ENCODE measurements around the gene OR2S2. TPM values are rescaled to one million over a fixed set of nuclear protein-coding genes. Genes with fewer than 3 reads are reported as not detected.

Gene OR2S2
- total RNA-seq (2014; rRNA removed; shearing (Covaris generic)) (0.11 TPM in 1 of 2 replicates, not detected in the other), polyA plus RNA-seq (2016; fragmentation: Nextera tagmentation; extraction: Ambion mirVana) (0.30 and 0.67 TPM in 2 replicates)

- DNase-seq, result no peak
- no peaks in the 10 kb centered on the region for H3K9me3 ChIP-seq (ENCODE audit: low read depth)
- H3K36me3 ChIP-seq (ENCODE audit: low read depth), result no peaks in the 10 kb centered on the region
- 81 to 82% methylated on average over 5 of the region's 5 CpGs for WGBS, 2 experiments (ENCODE audit: low coverage in 1 of 2, low lambda C conversion rate in 2 of 2, missing lambda C conversion rate in 2 of 2)
- H3K4me3 ChIP-seq, result no peak within 1 kb of the TSS
- no peak within 1 kb of the TSS for H3K9ac ChIP-seq
- no peaks in the 10 kb centered on the region for H3K9me2 ChIP-seq (ENCODE audit: insufficient read depth)
- no peak within 1 kb of the TSS for H2AFZ ChIP-seq
- TF ChIP-seq EZH2phosphoT487 (IDR thresholded peaks at IDR 0.05; ENCODE audit: insufficient read depth, low read depth), result no peak
- TF ChIP-seq EZH2 (IDR thresholded peaks at IDR 0.05; ENCODE audit: insufficient read depth, poor library complexity, severe bottlenecking), result no peak
- no peaks in the 10 kb centered on the region for H3K27me3 ChIP-seq (replicated peaks; ENCODE audit: insufficient read depth)
- H3K27ac ChIP-seq, result no peak within 1 kb of the TSS
- H3K4me1 ChIP-seq (ENCODE audit: insufficient read depth), result peaks cover 43% of the 10 kb centered on the region
- H3F3A ChIP-seq (ENCODE audit: insufficient read depth), result peaks cover 23% of the 10 kb centered on the region; the same call in 1 of the 2 replicates
- no peaks in the 10 kb centered on the region for H4K20me1 ChIP-seq (ENCODE audit: insufficient read depth)
- no peak within 1 kb of the TSS for H3K4me2 ChIP-seq (ENCODE audit: unreplicated experiment)
- H3K79me2 ChIP-seq (ENCODE audit: insufficient read depth), result no peaks in the 10 kb centered on the region
- in situ Hi-C loops (cut with MboI), result no loop called here
Observed at GRCh38 chr9:35958104-35958837, at the start of gene OR2S2. Gene OR2S2 (minus strand): TSS chr9:35958154. CDS start chr9:35958098, 56 bp downstream.

- no peak for DNase-seq
- 91 to 93% methylated on average over 1 of the region's 1 CpG for WGBS, 2 experiments (ENCODE audit: low coverage in 1 of 2, low lambda C conversion rate in 2 of 2, missing lambda C conversion rate in 2 of 2)
- Histone ChIP-seq H3K27ac (no peak overlapping the region), H3K9me3 (ENCODE audit: low read depth) (no peaks in the 10 kb centered on the region), H3K36me3 (ENCODE audit: low read depth) (no peaks in the 10 kb centered on the region), H4K20me1 (ENCODE audit: insufficient read depth) (no peaks in the 10 kb centered on the region), H3K4me2 (ENCODE audit: unreplicated experiment) (no peak overlapping the region), H3K27me3 (replicated peaks; ENCODE audit: insufficient read depth) (no peaks in the 10 kb centered on the region), H2AFZ (no peak overlapping the region), H3K79me2 (ENCODE audit: insufficient read depth) (no peaks in the 10 kb centered on the region), H3K4me1 (ENCODE audit: insufficient read depth) (peaks cover 4% of the 10 kb centered on the region; the same call in 1 of the 2 replicates), H3K9ac (no peak overlapping the region), H3K9me2 (ENCODE audit: insufficient read depth) (no peaks in the 10 kb centered on the region), H3K4me3 (no peak overlapping the region), H3F3A (ENCODE audit: insufficient read depth) (peaks cover 4% of the 10 kb centered on the region; the same call in 1 of the 2 replicates)
- in situ Hi-C loops (cut with MboI), result no loop called here
- TF ChIP-seq EZH2 (IDR thresholded peaks at IDR 0.05; ENCODE audit: insufficient read depth, poor library complexity, severe bottlenecking) (no peak), EZH2phosphoT487 (IDR thresholded peaks at IDR 0.05; ENCODE audit: insufficient read depth, low read depth) (no peak)
Observed at GRCh38 chr9:36007316-36007708, 49.4 kb upstream of the OR2S2 start.

- TF ChIP-seq EZH2 (IDR thresholded peaks at IDR 0.05; ENCODE audit: insufficient read depth, poor library complexity, severe bottlenecking) (no peak), EZH2phosphoT487 (IDR thresholded peaks at IDR 0.05; ENCODE audit: insufficient read depth, low read depth) (no peak)
- no peak overlapping the region for H3K4me3 ChIP-seq
- DNase-seq, result no peak
- H3K36me3 ChIP-seq (ENCODE audit: low read depth), result no peaks in the 10 kb centered on the region
- H3K4me1 ChIP-seq (ENCODE audit: insufficient read depth), result peaks cover 4% of the 10 kb centered on the region; the same call in 1 of the 2 replicates
- H3K9me3 ChIP-seq (ENCODE audit: low read depth), result no peaks in the 10 kb centered on the region
- no peaks in the 10 kb centered on the region for H3K9me2 ChIP-seq (ENCODE audit: insufficient read depth)
- H3K4me2 ChIP-seq (ENCODE audit: unreplicated experiment), result no peak overlapping the region
- H4K20me1 ChIP-seq (ENCODE audit: insufficient read depth), result no peaks in the 10 kb centered on the region
- H3K79me2 ChIP-seq (ENCODE audit: insufficient read depth), result no peaks in the 10 kb centered on the region
- WGBS, 2 experiments (ENCODE audit: low coverage in 1 of 2, low lambda C conversion rate in 2 of 2, missing lambda C conversion rate in 2 of 2), result 84 to 96% methylated on average over 3 of the region's 3 CpGs
- no peak overlapping the region for H2AFZ ChIP-seq
- H3F3A ChIP-seq (ENCODE audit: insufficient read depth), result peaks cover 4% of the 10 kb centered on the region; the same call in 1 of the 2 replicates
- no peak overlapping the region for H3K27ac ChIP-seq
- H3K9ac ChIP-seq, result no peak overlapping the region
- in situ Hi-C loops (cut with MboI), result no loop called here
- H3K27me3 ChIP-seq (replicated peaks; ENCODE audit: insufficient read depth), result no peaks in the 10 kb centered on the region
Observed at GRCh38 chr9:36006549-36007315, 48.8 kb upstream of the OR2S2 start.

- no peaks in the 10 kb centered on the region for H3F3A ChIP-seq (ENCODE audit: insufficient read depth)
- H3K4me1 ChIP-seq (ENCODE audit: insufficient read depth), result peaks cover 4% of the 10 kb centered on the region; the same call in 1 of the 2 replicates
- H4K20me1 ChIP-seq (ENCODE audit: insufficient read depth), result no peaks in the 10 kb centered on the region
- no peaks in the 10 kb centered on the region for H3K27me3 ChIP-seq (replicated peaks; ENCODE audit: insufficient read depth)
- H3K4me2 ChIP-seq (ENCODE audit: unreplicated experiment), result no peak overlapping the region
- no peak overlapping the region for H3K27ac ChIP-seq
- 81 to 96% methylated on average over 1 of the region's 1 CpG for WGBS, 2 experiments (ENCODE audit: low coverage in 1 of 2, low lambda C conversion rate in 2 of 2, missing lambda C conversion rate in 2 of 2)
- H3K9me3 ChIP-seq (ENCODE audit: low read depth), result no peaks in the 10 kb centered on the region
- H3K9ac ChIP-seq, result no peak overlapping the region
- no peaks in the 10 kb centered on the region for H3K9me2 ChIP-seq (ENCODE audit: insufficient read depth)
- H2AFZ ChIP-seq, result no peak overlapping the region
- no peak overlapping the region for H3K4me3 ChIP-seq
- no peak for DNase-seq
- H3K36me3 ChIP-seq (ENCODE audit: low read depth), result no peaks in the 10 kb centered on the region
- no peak for TF ChIP-seq EZH2 (IDR thresholded peaks at IDR 0.05; ENCODE audit: insufficient read depth, poor library complexity, severe bottlenecking)
- no peak for TF ChIP-seq EZH2phosphoT487 (IDR thresholded peaks at IDR 0.05; ENCODE audit: insufficient read depth, low read depth)
- H3K79me2 ChIP-seq (ENCODE audit: insufficient read depth), result no peaks in the 10 kb centered on the region
- in situ Hi-C loops (cut with MboI), result no loop called here
Observed at GRCh38 chr9:36005891-36006290, 47.9 kb upstream of the OR2S2 start.

All from GM23248 (cell line).